HUES64 (cell line): Measurements from ENCODE around the gene NEGR1.

Experiments used
- H3K27ac ChIP-seq: 2 replicates; pipeline ENCODE4 v1.7.0; 2013; ENCODE audit warnings: low read depth, low read length, inconsistent platforms
- H3K27me3 ChIP-seq: 2 replicates; pipeline ENCODE4 v1.6.1; 2013; ENCODE audit warnings: mild to moderate bottlenecking, low read length; ENCODE audit not compliant: insufficient read depth
- H3K36me3 ChIP-seq: 2 replicates; pipeline ENCODE4 v1.6.1; 2013; ENCODE audit warnings: mild to moderate bottlenecking, low read length; ENCODE audit not compliant: insufficient read depth
- H3K4me1 ChIP-seq: 2 replicates; pipeline ENCODE4 v1.6.1; 2013; ENCODE audit warnings: mild to moderate bottlenecking, low read length, moderate library complexity; ENCODE audit not compliant: insufficient read depth
- H3K4me3 ChIP-seq: 2 replicates; pipeline ENCODE4 v1.5.1; 2013; ENCODE audit warnings: mild to moderate bottlenecking, low read length, moderate library complexity
- H3K9ac ChIP-seq: 2 replicates; pipeline ENCODE4 v1.6.1; 2013; ENCODE audit warnings: mild to moderate bottlenecking, low read depth, low read length
- H3K9me3 ChIP-seq: 2 replicates; pipeline ENCODE4 v1.6.1; 2013; ENCODE audit warnings: low read depth, low read length; ENCODE audit not compliant: insufficient read depth
- WGBS: fragments of 150-250, 120-280 bp; methylation state at CpG from one replicate; pipeline ENCODE4 v1.1.7; 2013; ENCODE audit warnings: missing lambda C conversion rate; 5-methylcytosine and 5-hydroxymethylcytosine counted together

NEGR1 gene

GRCh38 chr1:72230746-72231145 lies 51.6 kb downstream of the NEGR1 start:
- no peaks in the 10 kb centered on the region for H3K9me3 ChIP-seq
- no peaks in the 10 kb centered on the region for H3K27me3 ChIP-seq
- WGBS = 100% methylated on average over 1 of the region's 1 CpG
- no peak overlapping the region for H3K27ac ChIP-seq
- H3K36me3 ChIP-seq = no peaks in the 10 kb centered on the region
- no peak overlapping the region for H3K4me3 ChIP-seq
- H3K9ac ChIP-seq = no peak overlapping the region
- H3K4me1 ChIP-seq = no peaks in the 10 kb centered on the region

DNA sequence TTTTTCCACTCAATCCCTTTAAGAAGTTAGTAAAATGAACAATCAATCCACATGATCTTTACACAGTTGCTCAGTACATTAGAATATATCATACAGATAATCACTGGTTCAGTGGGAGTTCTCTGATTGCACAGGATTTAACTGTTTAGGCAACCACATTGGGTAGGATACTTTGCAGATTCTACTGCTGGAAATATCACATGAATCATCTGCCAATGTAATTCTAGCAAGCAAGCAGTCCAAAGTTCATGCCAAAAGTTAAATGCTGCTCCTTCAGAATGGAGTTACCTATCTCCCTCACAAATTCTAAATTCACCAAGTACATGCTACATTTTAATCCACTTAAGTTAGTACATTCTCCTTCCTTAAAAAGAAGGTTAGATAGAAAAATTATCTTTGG lies 52.4 kb downstream of the NEGR1 start:
- no peak overlapping the region for H3K4me3 ChIP-seq
- H3K4me1 ChIP-seq = no peaks in the 10 kb centered on the region
- no peaks in the 10 kb centered on the region for H3K36me3 ChIP-seq
- no peaks in the 10 kb centered on the region for H3K27me3 ChIP-seq
- H3K9ac ChIP-seq = no peak overlapping the region
- no peaks in the 10 kb centered on the region for H3K9me3 ChIP-seq
- no peak overlapping the region for H3K27ac ChIP-seq

DNA sequence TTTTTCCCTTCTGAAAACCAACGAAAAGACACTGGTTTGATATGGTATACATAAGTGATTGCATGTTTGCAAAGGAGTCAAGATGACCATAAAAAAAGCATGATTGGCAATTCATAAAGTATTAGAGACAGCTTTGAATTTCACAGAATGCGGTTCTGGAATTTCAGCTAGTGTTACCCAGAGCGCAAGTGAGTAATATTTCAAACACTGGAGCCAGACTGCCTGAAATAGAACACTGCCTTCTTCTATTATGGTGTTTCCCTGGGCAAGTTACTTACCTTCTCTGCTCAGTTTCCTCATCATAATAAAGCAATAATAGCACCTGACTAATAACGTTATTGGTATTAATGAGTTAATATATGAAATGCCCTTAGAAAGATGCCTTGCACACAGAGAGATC lies 54.7 kb downstream of the NEGR1 start:
- H3K27ac ChIP-seq = no peak overlapping the region
- WGBS = 96% methylated on average over 3 of the region's 4 CpGs
- no peak overlapping the region for H3K4me3 ChIP-seq
- H3K4me1 ChIP-seq = no peaks in the 10 kb centered on the region
- no peaks in the 10 kb centered on the region for H3K36me3 ChIP-seq
- no peak overlapping the region for H3K9ac ChIP-seq
- H3K27me3 ChIP-seq = no peaks in the 10 kb centered on the region
- no peaks in the 10 kb centered on the region for H3K9me3 ChIP-seq

GRCh38 chr1:72224506-72224905 lies 57.8 kb downstream of the NEGR1 start:
- no CpG with 5 or more reads among the region's 3 CpGs for WGBS
- H3K36me3 ChIP-seq = no peaks in the 10 kb centered on the region
- no peaks in the 10 kb centered on the region for H3K9me3 ChIP-seq
- H3K4me1 ChIP-seq = no peaks in the 10 kb centered on the region
- no peak overlapping the region for H3K4me3 ChIP-seq
- no peak overlapping the region for H3K9ac ChIP-seq
- H3K27me3 ChIP-seq = no peaks in the 10 kb centered on the region
- no peak overlapping the region for H3K27ac ChIP-seq

DNA sequence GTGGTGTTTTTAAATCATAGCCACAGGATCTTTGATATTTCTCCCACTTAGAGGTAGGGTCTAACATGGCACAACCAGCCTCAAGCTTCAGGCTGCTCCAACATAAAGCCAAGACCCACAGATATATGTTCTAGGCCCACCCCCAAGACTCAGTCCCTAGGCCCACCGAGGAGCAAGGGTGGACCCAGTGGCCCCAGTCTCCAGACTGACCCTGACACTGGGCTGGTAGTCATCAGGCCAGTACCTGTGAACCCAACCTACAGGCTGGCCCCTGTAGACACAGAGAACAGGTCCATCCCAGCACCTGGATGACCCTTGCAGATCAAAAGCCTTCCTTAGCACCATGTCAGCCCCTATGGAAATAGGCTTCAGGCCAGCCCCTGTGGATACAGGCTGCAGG lies 60.5 kb downstream of the NEGR1 start:
- H3K4me3 ChIP-seq = no peak overlapping the region
- H3K9ac ChIP-seq = no peak overlapping the region
- H3K36me3 ChIP-seq = no peaks in the 10 kb centered on the region
- H3K27me3 ChIP-seq = no peaks in the 10 kb centered on the region
- 90% methylated on average over 1 of the region's 1 CpG for WGBS
- H3K27ac ChIP-seq = no peak overlapping the region
- no peaks in the 10 kb centered on the region for H3K4me1 ChIP-seq
- H3K9me3 ChIP-seq = no peaks in the 10 kb centered on the region

DNA sequence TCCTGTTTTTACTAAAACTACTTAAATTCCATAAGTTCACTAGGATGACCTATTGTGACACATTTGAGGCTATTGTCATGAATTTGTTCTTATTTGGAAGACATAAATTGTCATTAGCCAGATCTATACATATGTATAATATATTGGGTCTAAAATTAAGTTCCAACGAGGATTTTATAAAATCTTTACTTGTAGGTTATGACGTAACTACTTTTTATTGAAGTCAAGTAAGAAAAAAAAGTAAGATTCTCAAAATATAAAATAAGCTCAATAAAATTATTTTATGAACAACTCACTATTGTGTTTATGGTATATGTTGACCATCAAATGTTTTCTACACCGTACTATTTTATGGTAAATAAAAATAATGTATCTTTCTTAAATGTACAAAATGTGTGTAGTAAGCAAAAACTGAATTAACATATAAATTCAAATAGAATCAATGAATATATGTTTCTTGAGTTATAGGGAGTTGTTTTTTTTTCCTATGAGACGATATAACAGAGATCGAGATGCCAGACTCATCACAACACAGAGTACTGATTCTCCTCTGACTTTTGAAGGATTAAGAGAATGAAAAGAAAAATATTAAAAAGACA lies 64.1 kb downstream of the NEGR1 start:
- no peak overlapping the region for H3K4me3 ChIP-seq
- H3K27me3 ChIP-seq = no peaks in the 10 kb centered on the region
- H3K4me1 ChIP-seq = no peaks in the 10 kb centered on the region
- H3K27ac ChIP-seq = no peak overlapping the region
- H3K9ac ChIP-seq = no peak overlapping the region
- no peaks in the 10 kb centered on the region for H3K36me3 ChIP-seq
- no CpG with 5 or more reads among the region's 5 CpGs for WGBS
- H3K9me3 ChIP-seq = no peaks in the 10 kb centered on the region

DNA sequence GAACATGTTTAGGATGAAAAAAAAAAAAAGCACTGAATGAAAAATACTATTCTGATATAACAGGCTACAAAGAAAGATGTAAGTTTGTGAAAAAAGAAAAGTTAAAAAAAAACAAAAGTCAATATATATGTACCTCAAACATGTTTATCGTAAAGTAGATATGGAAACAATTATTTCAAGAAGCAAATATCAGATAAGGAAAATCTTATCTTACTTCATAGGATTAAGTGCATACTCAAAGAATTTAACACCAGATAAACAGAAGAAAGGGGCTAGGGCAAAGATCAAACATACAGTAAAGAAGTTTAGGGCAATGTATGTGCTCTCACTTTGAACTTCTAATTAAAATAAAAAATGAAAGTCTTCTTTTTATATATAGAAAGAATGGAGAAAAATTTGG lies 75.3 kb downstream of the NEGR1 start:
- no peak overlapping the region for H3K4me3 ChIP-seq
- no CpG with 5 or more reads among the region's 1 CpG for WGBS
- no peaks in the 10 kb centered on the region for H3K36me3 ChIP-seq
- H3K9me3 ChIP-seq = no peaks in the 10 kb centered on the region
- no peaks in the 10 kb centered on the region for H3K27me3 ChIP-seq
- no peak overlapping the region for H3K27ac ChIP-seq
- no peak overlapping the region for H3K9ac ChIP-seq
- H3K4me1 ChIP-seq = no peaks in the 10 kb centered on the region

GRCh38 chr1:72202761-72203160 lies 79.6 kb downstream of the NEGR1 start:
- Histone ChIP-seq H3K36me3 (no peaks in the 10 kb centered on the region), H3K4me3 (no peak overlapping the region), H3K27ac (no peak overlapping the region), H3K27me3 (no peaks in the 10 kb centered on the region), H3K9ac (no peak overlapping the region), H3K4me1 (no peaks in the 10 kb centered on the region), H3K9me3 (0 out of 2 replicates have a peak, but pooled peaks cover 4% of the 10 kb centered on the region)
- WGBS = 71% methylated on average over 2 of the region's 2 CpGs

GRCh38 chr1:72197786-72198185 lies 84.6 kb downstream of the NEGR1 start:
- H3K27me3 ChIP-seq = no peaks in the 10 kb centered on the region
- no peaks in the 10 kb centered on the region for H3K36me3 ChIP-seq
- H3K9me3 ChIP-seq = 0 out of 2 replicates have a peak, but pooled peaks cover 4% of the 10 kb centered on the region
- H3K9ac ChIP-seq = no peak overlapping the region
- H3K4me3 ChIP-seq = no peak overlapping the region
- WGBS = 94% methylated on average over 2 of the region's 3 CpGs
- no peak overlapping the region for H3K27ac ChIP-seq
- no peaks in the 10 kb centered on the region for H3K4me1 ChIP-seq

GRCh38 chr1:72186733-72187307 lies 95.5 kb downstream of the NEGR1 start:
- no peak overlapping the region for H3K9ac ChIP-seq
- H3K36me3 ChIP-seq = no peaks in the 10 kb centered on the region
- H3K27me3 ChIP-seq = no peaks in the 10 kb centered on the region
- H3K4me3 ChIP-seq = no peak overlapping the region
- H3K4me1 ChIP-seq = no peaks in the 10 kb centered on the region
- H3K27ac ChIP-seq = no peak overlapping the region
- no peaks in the 10 kb centered on the region for H3K9me3 ChIP-seq
- WGBS = no CpG with 5 or more reads among the region's 1 CpG

DNA sequence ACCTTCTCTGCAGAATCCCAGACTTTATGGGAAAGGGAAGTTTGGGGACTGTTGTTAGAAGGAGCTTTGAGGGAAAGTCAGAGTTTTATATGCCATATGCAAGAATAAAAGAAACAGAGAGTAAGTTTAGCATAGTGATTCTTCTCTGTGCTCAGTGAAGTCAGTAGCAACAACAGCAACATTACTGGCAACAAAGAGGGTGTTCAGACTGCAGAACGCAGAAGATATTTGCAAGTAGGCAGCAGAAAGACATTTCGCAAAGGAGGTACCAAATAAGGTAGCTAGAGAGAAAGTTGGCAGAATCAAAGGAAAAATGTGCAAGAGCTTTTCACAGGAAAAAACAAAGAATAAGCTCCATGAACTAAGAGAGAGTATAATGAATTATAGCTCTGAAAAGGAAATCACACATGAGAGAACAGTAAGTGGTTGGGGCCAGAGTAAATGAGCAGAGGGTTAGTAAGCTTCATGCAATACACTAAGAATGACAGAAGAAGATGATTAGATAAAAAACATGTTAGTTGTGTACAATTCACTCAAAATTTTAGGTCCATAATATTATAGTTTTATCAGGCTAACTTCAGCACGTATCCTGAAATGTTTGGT lies 98.1 kb downstream of the NEGR1 start:
- Histone ChIP-seq H3K36me3 (no peaks in the 10 kb centered on the region), H3K4me1 (no peaks in the 10 kb centered on the region), H3K4me3 (no peak overlapping the region), H3K9me3 (no peaks in the 10 kb centered on the region), H3K27me3 (no peaks in the 10 kb centered on the region), H3K9ac (no peak overlapping the region), H3K27ac (no peak overlapping the region)
- 93% methylated on average over 3 of the region's 3 CpGs for WGBS

DNA sequence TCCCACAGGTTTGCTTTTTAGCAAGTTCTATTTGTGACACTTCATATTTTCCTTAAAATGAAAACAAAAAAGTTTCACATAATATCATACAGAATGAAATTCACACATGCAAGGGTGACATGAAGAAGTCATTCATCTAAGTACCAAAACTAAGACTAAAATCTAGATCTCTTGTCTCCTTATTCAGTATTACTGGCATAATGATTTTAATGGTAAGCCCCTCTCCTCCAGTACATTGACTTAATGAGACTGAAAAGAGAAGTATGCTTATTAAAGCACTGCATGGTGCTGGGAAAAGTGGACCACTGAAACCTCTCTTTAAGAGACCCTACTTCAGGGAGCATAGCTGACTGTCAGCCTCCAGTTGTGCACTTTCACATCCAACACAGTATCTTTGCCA lies 99.5 kb downstream of the NEGR1 start:
- Histone ChIP-seq H3K36me3 (no peaks in the 10 kb centered on the region), H3K9ac (no peak overlapping the region)

More for the DNA sequence above, 99.5 kb downstream of the NEGR1 start:
- H3K4me3 ChIP-seq = no peak overlapping the region
- H3K27me3 ChIP-seq = no peaks in the 10 kb centered on the region
- no peaks in the 10 kb centered on the region for H3K9me3 ChIP-seq
- no peak overlapping the region for H3K27ac ChIP-seq
- H3K4me1 ChIP-seq = no peaks in the 10 kb centered on the region
